ENCODE results near the gene RBM8A.

RBM8A gene

GRCh38 chr1:145885738-145886287 is 41.5 kb downstream of the RBM8A start, which contains the start of gene ANKRD35:
ANKRD35 (minus strand) TSS chr1:145885866; CDS start chr1:145885758, 108 bp downstream.
- FAIRE-seq = no peak

GRCh38 chr1:145884675-145885074 is 42.6 kb downstream of the RBM8A start:
- DNase-seq (ENCODE audit: insufficient read length, low spot score) (no peak), FAIRE-seq (no peak)

More at GRCh38 chr1:145885738-145886287, 41.5 kb downstream of the RBM8A start, which contains the start of gene ANKRD35:
- DNase-seq (ENCODE audit: insufficient read length, low spot score) = peak; percentile 90

- FAIRE-seq = no peak
- no peak for DNase-seq (ENCODE audit: insufficient read length, low spot score)
These were observed 47.5 kb downstream of the RBM8A start for GRCh38 chr1:145879775-145880174.

- no peak for DNase-seq (ENCODE audit: insufficient read length, low spot score)
- no peak for FAIRE-seq
These were observed 48.6 kb downstream of the RBM8A start for GRCh38 chr1:145878724-145879123.

GRCh38 chr1:145877923-145878486 is 49.3 kb downstream of the RBM8A start:
- FAIRE-seq (no peak), DNase-seq (ENCODE audit: insufficient read length, low spot score) (no peak)

GRCh38 chr1:145874646-145875045 is 52.6 kb downstream of the RBM8A start:
- FAIRE-seq = no peak

GRCh38 chr1:145871994-145872924 is 55.0 kb downstream of the RBM8A start:
- FAIRE-seq (no peak), DNase-seq (ENCODE audit: insufficient read length, low spot score) (no peak)

More at GRCh38 chr1:145874646-145875045, 52.6 kb downstream of the RBM8A start:
- DNase-seq (ENCODE audit: insufficient read length, low spot score) = no peak
